NCI-H128 (cell line): Measurements from ENCODE around the gene PHIP.
"Not testable (repeated sequence)": the region's sequence is repeated elsewhere in the genome, so short reads cannot be mapped to it uniquely, and the experiment has no call there.

ENCODE experiments used
- DNase-seq: peaks from one replicate; lab custom pipeline; 2025; ENCODE audit not compliant: unreplicated experiment; lab: John Stamatoyannopoulos, UW

Gene PHIP

GRCh38 chr6:79078075-79078969 lies at the start of gene PHIP:
TSS of gene PHIP (minus strand) at chr6:79078254. CDS start at chr6:79078068, 186 bp downstream.
- DNase-seq = peak; percentile 92

- no peak for DNase-seq
These were observed 49.6 kb upstream of the PHIP start for GRCh38 chr6:79127660-79128059.

GRCh38 chr6:79119217-79119616 lies 41.2 kb upstream of the PHIP start:
- DNase-seq = no peak

- no peak for DNase-seq
These were observed 39.7 kb upstream of the PHIP start for GRCh38 chr6:79117752-79118151.

GRCh38 chr6:79115553-79116182 lies 37.6 kb upstream of the PHIP start:
- DNase-seq = no peak

- DNase-seq = no peak
These were observed 33.5 kb upstream of the PHIP start for GRCh38 chr6:79111549-79111948.

GRCh38 chr6:79101164-79101563 lies 23.1 kb upstream of the PHIP start:
- no peak for DNase-seq

GRCh38 chr6:79100304-79100703 lies 22.2 kb upstream of the PHIP start:
- no peak for DNase-seq

- no peak for DNase-seq
These were observed 16.9 kb upstream of the PHIP start for GRCh38 chr6:79094938-79095337.

GRCh38 chr6:79091801-79092200 lies 13.7 kb upstream of the PHIP start:
- DNase-seq = not testable (repeated sequence)

GRCh38 chr6:79089552-79090404 lies 11.7 kb upstream of the PHIP start:
- DNase-seq = no peak

- no peak for DNase-seq
These were observed 6.6 kb upstream of the PHIP start for GRCh38 chr6:79084693-79085092.

GRCh38 chr6:79082304-79082703 lies 4.2 kb upstream of the PHIP start:
- no peak for DNase-seq

GRCh38 chr6:79081663-79082062 lies 3.6 kb upstream of the PHIP start:
- no peak for DNase-seq

- DNase-seq = no peak
These were observed 1.5 kb upstream of the PHIP start for GRCh38 chr6:79079561-79080041.

- no peak for DNase-seq
These were observed 359 bp downstream of the PHIP start for GRCh38 chr6:79077715-79078074.

- peak; percentile 85 for DNase-seq
These were observed 1.0 kb downstream of the PHIP start for GRCh38 chr6:79076782-79077641.

- no peak for DNase-seq
These were observed 1.9 kb downstream of the PHIP start for GRCh38 chr6:79076160-79076559.

GRCh38 chr6:79073888-79074287 lies 4.2 kb downstream of the PHIP start:
- DNase-seq = no peak

GRCh38 chr6:79072640-79073181 lies 5.3 kb downstream of the PHIP start:
- no peak for DNase-seq
